Left renal cortex interstitium (tissue), 4 donors: ENCODE results near the gene BRINP3. TPM values are rescaled to one million over a fixed set of nuclear protein-coding genes. Genes with fewer than 3 reads are reported as not detected.

Source experiments
- DNase-seq, 4 donors: peaks; one replicate each; pipeline ENCODE4 v3.0.0-alpha.2; 2013; ENCODE audit warnings: low read depth in 4 of 4, low spot score in 2 of 4, missing footprints in 1 of 4
- polyA plus RNA-seq, 4 donors: library from polyadenylated mRNA; unstranded; fragments of 120-200 nt; gene quantifications; one replicate each; pipeline ENCODE4 v1.2.1, GENCODE V29; 2013; ENCODE audit not compliant: insufficient read length in 4 of 4

Gene BRINP3
- polyA plus RNA-seq, 4 donors: 3.1 to 7.0 (median 5.0) TPM

- DNase-seq: no peak
These were observed 24.1 kb downstream of the BRINP3 start for GRCh38 chr1:190453550-190453949.

GRCh38 chr1:190452272-190452848, 25.3 kb downstream of the BRINP3 start:
- no peak for DNase-seq

GRCh38 chr1:190444464-190444863, 33.2 kb downstream of the BRINP3 start:
- DNase-seq: no peak

- no peak for DNase-seq
These were observed 38.2 kb downstream of the BRINP3 start for GRCh38 chr1:190439447-190439846.

- DNase-seq: no peak
These were observed 41.0 kb downstream of the BRINP3 start for GRCh38 chr1:190436615-190437014.

- DNase-seq: no peak
These were observed 47.7 kb downstream of the BRINP3 start for GRCh38 chr1:190429932-190430331.

- DNase-seq: no peak
These were observed 48.5 kb downstream of the BRINP3 start for GRCh38 chr1:190429141-190429540.

GRCh38 chr1:190416239-190416638, 61.4 kb downstream of the BRINP3 start:
- DNase-seq: no peak

GRCh38 chr1:190413142-190413541, 64.5 kb downstream of the BRINP3 start:
- DNase-seq: no peak

- DNase-seq: no peak
These were observed 74.3 kb downstream of the BRINP3 start for GRCh38 chr1:190403402-190403801.

- DNase-seq: no peak
These were observed 78.4 kb downstream of the BRINP3 start for GRCh38 chr1:190399233-190399632.

- DNase-seq: no peak
These were observed 86.1 kb downstream of the BRINP3 start for GRCh38 chr1:190391582-190391981.

GRCh38 chr1:190377991-190378390, 99.7 kb downstream of the BRINP3 start:
- no peak for DNase-seq

GRCh38 chr1:190377294-190377693, 100.4 kb downstream of the BRINP3 start:
- no peak for DNase-seq

- no peak for DNase-seq
These were observed 101.6 kb downstream of the BRINP3 start for GRCh38 chr1:190376044-190376443.

GRCh38 chr1:190373705-190374336, 103.8 kb downstream of the BRINP3 start:
- no peak for DNase-seq

GRCh38 chr1:190367200-190367599, 110.5 kb downstream of the BRINP3 start:
- DNase-seq: no peak

GRCh38 chr1:190365283-190365682, 112.4 kb downstream of the BRINP3 start:
- no peak for DNase-seq

GRCh38 chr1:190353538-190354101, 124.0 kb downstream of the BRINP3 start:
- DNase-seq: no peak

GRCh38 chr1:190344454-190344853, 133.2 kb downstream of the BRINP3 start:
- DNase-seq: no peak

- DNase-seq: no peak
These were observed 138.8 kb downstream of the BRINP3 start for GRCh38 chr1:190338829-190339228.

- DNase-seq: no peak
These were observed 148.8 kb downstream of the BRINP3 start for GRCh38 chr1:190328871-190329270.
